ENCODE results near the gene TBC1D20.

The TBC1D20 gene

DNA sequence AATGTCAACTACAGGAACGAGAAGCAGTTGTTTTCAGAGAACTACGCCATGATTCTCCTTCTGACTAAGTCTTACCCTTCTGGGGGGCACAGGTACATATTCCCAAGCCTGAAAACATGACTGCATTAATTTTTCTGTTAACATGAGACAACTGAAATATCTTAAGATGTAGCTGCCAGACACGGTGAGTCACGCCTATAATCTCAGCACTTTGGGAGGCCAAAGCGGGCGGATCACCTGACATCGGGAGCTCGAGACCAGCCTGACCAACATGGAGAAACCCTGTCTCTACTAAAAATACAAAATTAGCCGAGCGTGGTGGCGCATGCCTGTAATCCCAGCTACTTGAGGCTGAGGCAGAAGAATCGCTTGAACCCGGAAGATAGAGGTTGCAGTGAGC is 21.7 kb downstream of the TBC1D20 start:
- DNase-seq (ENCODE audit: low spot score in 2 of 2): no peak
- Mint-ChIP-seq H3K27me3 (no peaks in the 10 kb centered on the region), H3K4me1 (peaks cover 47% of the 10 kb centered on the region), H3K4me3 (no peak overlapping the region), H3K9me3 (no peaks in the 10 kb centered on the region), H3K36me3 (ENCODE audit: insufficient read depth) (peaks cover 47% of the 10 kb centered on the region), H3K27ac (ENCODE audit: low read depth) (no peak overlapping the region)
- ATAC-seq (replicated peaks; ENCODE audit: extremely low read depth, poor library complexity, severe bottlenecking): no peak

- Mint-ChIP-seq H3K27ac (ENCODE audit: low read depth) (no peak overlapping the region), H3K9me3 (no peaks in the 10 kb centered on the region), H3K4me1 (peaks cover 51% of the 10 kb centered on the region), H3K27me3 (no peaks in the 10 kb centered on the region), H3K4me3 (peak overlapping the region; percentile 60), H3K36me3 (ENCODE audit: insufficient read depth) (peaks cover 49% of the 10 kb centered on the region)
- DNase-seq (ENCODE audit: low spot score in 2 of 2) (no peak), ATAC-seq (replicated peaks; ENCODE audit: extremely low read depth, poor library complexity, severe bottlenecking) (no peak)
Measured at GRCh38 chr20:440148-440547, 22.2 kb downstream of the TBC1D20 start.

DNA sequence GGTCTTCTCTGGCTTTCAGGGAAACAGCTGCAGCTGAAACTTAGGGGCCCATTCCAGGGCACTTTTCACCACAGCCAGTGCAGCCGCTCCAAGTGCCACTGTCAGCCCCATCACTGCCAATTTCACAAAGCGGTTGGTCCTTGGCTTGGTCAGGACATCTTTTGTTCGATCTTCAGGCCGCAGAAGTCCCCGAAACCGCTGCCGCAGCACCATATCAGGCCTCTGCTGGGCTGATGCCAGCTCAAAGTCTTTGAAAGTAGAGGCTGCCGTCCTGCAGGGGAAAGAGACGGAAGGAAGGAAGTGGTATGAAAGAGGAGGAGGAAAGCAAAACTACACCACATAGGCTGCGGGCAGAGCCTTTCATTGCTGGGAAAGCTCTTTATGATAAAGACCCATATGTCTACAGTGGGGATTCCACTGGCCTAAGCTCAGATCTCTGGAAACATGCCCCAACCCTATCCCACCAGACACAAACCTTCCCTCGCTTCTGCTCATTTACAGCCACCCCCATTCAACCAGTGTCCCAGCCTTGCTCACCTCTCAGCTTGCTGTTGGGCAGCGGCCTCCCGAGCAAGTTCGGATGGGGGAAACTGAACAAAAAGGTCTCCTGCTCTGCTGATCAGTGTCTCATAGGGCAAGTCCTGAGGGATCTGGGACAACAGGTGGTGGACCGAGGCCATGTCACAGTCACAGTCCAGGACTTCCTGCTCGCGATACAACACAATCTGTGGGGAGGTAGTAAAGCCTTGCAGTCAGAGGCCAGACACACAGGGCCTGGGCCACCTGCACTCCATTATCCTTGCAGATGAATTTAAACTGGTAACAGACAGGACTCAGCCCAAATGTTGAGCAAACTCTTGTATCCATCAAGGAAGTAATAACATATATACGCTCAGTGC is 23.5 kb downstream of the TBC1D20 start:
- Mint-ChIP-seq H3K36me3 (ENCODE audit: insufficient read depth) (peaks cover 42% of the 10 kb centered on the region), H3K27me3 (no peaks in the 10 kb centered on the region), H3K4me3 (peak overlapping the region; percentile 60), H3K4me1 (peaks cover 57% of the 10 kb centered on the region), H3K27ac (ENCODE audit: low read depth) (peak overlapping the region; percentile 78), H3K9me3 (no peaks in the 10 kb centered on the region)
- DNase-seq (ENCODE audit: low spot score in 2 of 2) (peak; percentile 48 to 61), ATAC-seq (replicated peaks; ENCODE audit: extremely low read depth, poor library complexity, severe bottlenecking) (peak; percentile 90)

DNA sequence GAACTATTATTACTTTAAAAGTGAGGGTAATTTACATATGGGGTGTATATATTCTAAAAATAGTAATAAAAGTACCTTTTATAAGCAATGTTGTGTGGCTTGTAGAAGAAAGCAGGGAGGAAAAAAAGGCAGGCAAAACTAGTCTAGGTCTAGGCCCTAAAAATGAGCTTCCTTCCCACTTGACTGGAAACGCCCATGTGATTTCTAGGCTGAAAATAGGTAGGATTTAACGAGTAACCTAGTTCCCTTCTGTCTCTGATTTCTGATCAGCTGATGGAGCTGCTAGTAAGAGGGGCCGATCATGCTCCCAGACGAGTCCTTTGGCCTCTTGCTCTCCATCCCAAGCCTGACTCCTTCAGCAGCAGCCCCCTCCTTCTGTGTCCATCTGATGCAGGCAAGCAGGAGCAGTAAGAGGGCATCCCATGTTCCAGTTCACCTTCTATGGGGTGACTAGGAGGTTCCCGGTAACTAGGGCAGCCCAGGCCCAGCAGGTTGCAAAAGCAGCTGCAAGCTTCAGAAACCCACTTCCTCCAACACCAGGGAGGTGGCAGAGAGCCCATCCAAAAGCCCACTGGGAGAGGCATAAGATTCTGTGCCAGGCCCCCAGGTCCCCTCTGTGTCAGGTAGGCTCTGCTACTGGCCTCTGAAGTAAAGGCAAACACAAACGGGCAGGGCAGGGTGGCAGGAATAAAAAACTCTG is 24.4 kb downstream of the TBC1D20 start:
- H3K4me1 Mint-ChIP-seq: peaks cover 62% of the 10 kb centered on the region
- H3K36me3 Mint-ChIP-seq (ENCODE audit: insufficient read depth): peaks cover 39% of the 10 kb centered on the region
- no peaks in the 10 kb centered on the region for H3K27me3 Mint-ChIP-seq
- ATAC-seq (replicated peaks; ENCODE audit: extremely low read depth, poor library complexity, severe bottlenecking): no peak
- H3K9me3 Mint-ChIP-seq: no peaks in the 10 kb centered on the region
- H3K27ac Mint-ChIP-seq (ENCODE audit: low read depth): peak overlapping the region; percentile 78
- peak overlapping the region; percentile 60 for H3K4me3 Mint-ChIP-seq
- DNase-seq (ENCODE audit: low spot score in 2 of 2): no peak

- Mint-ChIP-seq H3K4me1 (peaks cover 63% of the 10 kb centered on the region), H3K36me3 (ENCODE audit: insufficient read depth) (peaks cover 27% of the 10 kb centered on the region), H3K9me3 (no peaks in the 10 kb centered on the region), H3K4me3 (no peak overlapping the region), H3K27ac (ENCODE audit: low read depth) (no peak overlapping the region), H3K27me3 (no peaks in the 10 kb centered on the region)
- DNase-seq (ENCODE audit: low spot score in 2 of 2): no peak
- ATAC-seq (replicated peaks; ENCODE audit: extremely low read depth, poor library complexity, severe bottlenecking): no peak
Measured at GRCh38 chr20:436476-436875, 25.9 kb downstream of the TBC1D20 start.

DNA sequence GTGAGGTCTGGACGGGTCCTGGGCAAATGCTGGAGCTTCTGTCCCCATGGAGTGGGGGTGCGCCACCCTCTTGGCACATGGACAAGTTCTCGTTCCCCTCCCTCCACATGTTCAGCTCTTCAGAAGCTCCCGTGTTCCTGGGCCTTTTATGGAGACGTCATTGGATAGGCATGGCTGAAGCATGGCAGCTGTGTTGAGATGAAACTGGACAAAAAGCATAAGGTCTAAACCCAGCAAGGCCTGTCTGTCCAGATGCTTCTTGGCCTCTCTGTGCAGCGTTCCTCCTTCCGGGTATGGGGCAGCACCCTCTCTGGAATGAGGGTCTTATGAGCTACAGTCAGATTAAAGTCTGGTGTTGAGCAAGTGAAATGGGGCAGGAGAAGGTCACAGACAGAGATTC is 26.8 kb downstream of the TBC1D20 start:
- Mint-ChIP-seq H3K4me1 (peaks cover 66% of the 10 kb centered on the region), H3K27me3 (no peaks in the 10 kb centered on the region), H3K4me3 (peak overlapping the region; percentile 11), H3K9me3 (no peaks in the 10 kb centered on the region), H3K27ac (ENCODE audit: low read depth) (no peak overlapping the region), H3K36me3 (ENCODE audit: insufficient read depth) (peaks cover 25% of the 10 kb centered on the region)
- no peak for DNase-seq (ENCODE audit: low spot score in 2 of 2)
- no peak for ATAC-seq (replicated peaks; ENCODE audit: extremely low read depth, poor library complexity, severe bottlenecking)

DNA sequence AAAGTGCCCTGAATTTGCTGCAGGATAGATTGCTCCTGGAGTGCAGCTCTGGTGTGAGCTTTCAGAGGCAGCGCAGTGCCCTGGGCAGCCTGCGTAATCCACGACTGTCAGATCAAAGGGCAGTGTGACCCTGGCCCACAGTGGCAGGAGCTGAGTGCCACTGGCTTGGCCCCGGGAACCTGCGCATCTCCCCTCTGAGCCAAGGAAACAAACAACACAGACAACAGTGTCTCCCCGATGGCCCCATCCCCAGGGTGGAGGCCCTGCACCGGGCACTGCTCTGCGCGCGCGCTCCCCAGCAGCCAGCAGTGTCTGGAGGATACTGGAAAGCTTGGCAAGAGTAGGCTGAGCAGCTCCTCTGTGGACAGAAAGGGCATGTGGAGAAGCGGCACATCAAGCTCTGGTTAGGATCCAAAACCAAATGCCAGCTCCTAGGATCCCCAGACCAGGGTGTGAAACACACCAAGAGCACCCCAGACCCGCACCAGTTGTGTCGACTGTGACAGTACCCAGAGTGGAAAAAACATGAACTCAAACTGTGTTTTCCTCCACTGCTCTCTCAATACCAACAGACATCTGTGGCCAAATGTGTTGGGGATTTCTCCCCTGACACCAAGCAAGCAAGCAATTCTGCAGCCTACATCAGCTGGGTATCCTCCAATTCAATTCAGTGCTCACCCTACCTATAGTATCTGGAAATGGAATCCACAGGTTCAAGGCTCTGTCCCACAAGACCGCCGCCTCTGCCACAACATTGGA is 27.5 kb downstream of the TBC1D20 start:
- Mint-ChIP-seq H3K27ac (ENCODE audit: low read depth) (peak overlapping the region; percentile 95), H3K4me3 (peak overlapping the region; percentile 59), H3K9me3 (no peaks in the 10 kb centered on the region), H3K4me1 (peaks cover 66% of the 10 kb centered on the region), H3K36me3 (ENCODE audit: insufficient read depth) (peaks cover 27% of the 10 kb centered on the region), H3K27me3 (no peaks in the 10 kb centered on the region)
- DNase-seq (ENCODE audit: low spot score in 2 of 2) (no peak), ATAC-seq (replicated peaks; ENCODE audit: extremely low read depth, poor library complexity, severe bottlenecking) (no peak)

DNA sequence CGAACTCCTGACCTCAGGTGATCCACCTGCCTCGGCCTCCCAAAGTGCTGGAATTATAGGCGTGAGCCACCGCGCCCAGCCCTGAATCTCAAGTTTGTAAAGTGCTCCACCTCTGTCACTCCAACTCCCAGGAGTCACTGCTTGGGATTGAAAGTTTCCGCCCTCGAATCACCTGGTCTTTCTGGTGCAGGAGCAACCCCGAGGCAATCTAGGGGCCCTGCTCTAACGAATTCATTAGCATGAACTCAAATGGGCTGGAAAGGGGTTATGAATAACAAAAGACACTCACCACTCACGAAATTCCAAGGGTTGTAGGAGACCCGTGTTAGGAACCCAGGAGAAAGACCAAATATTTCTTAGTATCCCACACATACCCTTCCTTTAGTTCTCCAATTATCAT is 28.1 kb downstream of the TBC1D20 start:
- Mint-ChIP-seq H3K27me3 (no peaks in the 10 kb centered on the region), H3K36me3 (ENCODE audit: insufficient read depth) (peaks cover 29% of the 10 kb centered on the region), H3K9me3 (no peaks in the 10 kb centered on the region), H3K4me3 (peak overlapping the region; percentile 59), H3K27ac (ENCODE audit: low read depth) (peak overlapping the region; percentile 95), H3K4me1 (peaks cover 60% of the 10 kb centered on the region)
- no peak for DNase-seq (ENCODE audit: low spot score in 2 of 2)
- no peak for ATAC-seq (replicated peaks; ENCODE audit: extremely low read depth, poor library complexity, severe bottlenecking)

- peak overlapping the region; percentile 95 for H3K27ac Mint-ChIP-seq (ENCODE audit: low read depth)
- no peaks in the 10 kb centered on the region for H3K27me3 Mint-ChIP-seq
- peaks cover 52% of the 10 kb centered on the region for H3K4me1 Mint-ChIP-seq
- peak overlapping the region; percentile 59 for H3K4me3 Mint-ChIP-seq
- DNase-seq (ENCODE audit: low spot score in 2 of 2) (peak; percentile 20 to 64), ATAC-seq (replicated peaks; ENCODE audit: extremely low read depth, poor library complexity, severe bottlenecking) (peak; percentile 96)
- no peaks in the 10 kb centered on the region for H3K9me3 Mint-ChIP-seq
- H3K36me3 Mint-ChIP-seq (ENCODE audit: insufficient read depth): peaks cover 30% of the 10 kb centered on the region
Measured at GRCh38 chr20:433300-433975, 28.9 kb downstream of the TBC1D20 start.

- no peaks in the 10 kb centered on the region for H3K27me3 Mint-ChIP-seq
- H3K27ac Mint-ChIP-seq (ENCODE audit: low read depth): peak overlapping the region; percentile 95
- DNase-seq (ENCODE audit: low spot score in 2 of 2) (no peak), ATAC-seq (replicated peaks; ENCODE audit: extremely low read depth, poor library complexity, severe bottlenecking) (peak; percentile 5)
- peak overlapping the region; percentile 59 for H3K4me3 Mint-ChIP-seq
- peaks cover 45% of the 10 kb centered on the region for H3K4me1 Mint-ChIP-seq
- H3K36me3 Mint-ChIP-seq (ENCODE audit: insufficient read depth): peaks cover 34% of the 10 kb centered on the region
- no peaks in the 10 kb centered on the region for H3K9me3 Mint-ChIP-seq
Measured at GRCh38 chr20:432677-433299, 29.5 kb downstream of the TBC1D20 start.

GRCh38 chr20:432208-432607 is 30.1 kb downstream of the TBC1D20 start:
- Mint-ChIP-seq H3K4me1 (peaks cover 40% of the 10 kb centered on the region), H3K9me3 (no peaks in the 10 kb centered on the region), H3K36me3 (ENCODE audit: insufficient read depth) (peaks cover 31% of the 10 kb centered on the region), H3K4me3 (no peak overlapping the region), H3K27me3 (no peaks in the 10 kb centered on the region), H3K27ac (ENCODE audit: low read depth) (peak overlapping the region; percentile 95)
- no peak for ATAC-seq (replicated peaks; ENCODE audit: extremely low read depth, poor library complexity, severe bottlenecking)
- no peak for DNase-seq (ENCODE audit: low spot score in 2 of 2)

Data from central memory CD8-positive, alpha-beta T cell (primary cell).